HG03060 (cell line): Measurements from ENCODE around the gene OPRL1.

Source experiments
- ATAC-seq: cut with Tn5 transposase; IDR thresholded peaks from one replicate; pipeline ENCODE4 v1.9.1; 2021; ENCODE audit warnings: low read depth, moderate number of reproducible peaks; ENCODE audit not compliant: unreplicated experiment

The OPRL1 gene

GRCh38 chr20:64080013-64080812 lies at the start of gene OPRL1:
Gene OPRL1 (plus strand): TSS chr20:64080082. CDS start chr20:64092721, 12,639 bp downstream.
- no peak for ATAC-seq

- no peak for ATAC-seq
These were observed 49.3 kb upstream of the OPRL1 start for GRCh38 chr20:64030371-64031134.

- no peak for ATAC-seq
These were observed 48.0 kb upstream of the OPRL1 start for GRCh38 chr20:64031822-64032314.

- no peak for ATAC-seq
These were observed 46.9 kb upstream of the OPRL1 start for GRCh38 chr20:64032706-64033624.

DNA sequence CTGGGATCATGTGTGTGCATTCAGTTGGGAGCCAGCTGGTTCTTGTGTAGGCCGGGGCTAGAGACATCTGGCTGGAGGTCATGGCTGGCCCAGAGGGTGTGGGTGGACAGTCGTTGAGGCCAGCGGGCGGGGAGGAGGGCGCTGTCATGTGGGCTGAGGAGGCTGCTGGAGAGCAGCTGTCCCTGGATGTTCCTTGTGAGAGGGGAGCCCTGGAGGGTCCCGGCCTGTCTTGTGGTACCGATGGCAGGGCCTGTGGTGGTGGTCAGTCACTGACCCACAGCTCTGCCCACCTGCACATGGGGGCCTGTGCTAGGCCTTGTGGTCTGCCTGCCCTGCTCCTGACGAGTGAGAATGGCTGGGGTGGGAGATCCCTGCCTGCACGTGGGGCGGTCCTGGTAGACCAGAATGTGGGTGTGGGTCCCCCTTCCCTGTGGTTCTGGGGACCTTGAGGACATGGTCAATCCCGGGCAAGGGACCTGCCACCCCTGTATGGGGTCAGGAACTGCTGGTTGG lies 45.8 kb upstream of the OPRL1 start:
- ATAC-seq = no peak

DNA sequence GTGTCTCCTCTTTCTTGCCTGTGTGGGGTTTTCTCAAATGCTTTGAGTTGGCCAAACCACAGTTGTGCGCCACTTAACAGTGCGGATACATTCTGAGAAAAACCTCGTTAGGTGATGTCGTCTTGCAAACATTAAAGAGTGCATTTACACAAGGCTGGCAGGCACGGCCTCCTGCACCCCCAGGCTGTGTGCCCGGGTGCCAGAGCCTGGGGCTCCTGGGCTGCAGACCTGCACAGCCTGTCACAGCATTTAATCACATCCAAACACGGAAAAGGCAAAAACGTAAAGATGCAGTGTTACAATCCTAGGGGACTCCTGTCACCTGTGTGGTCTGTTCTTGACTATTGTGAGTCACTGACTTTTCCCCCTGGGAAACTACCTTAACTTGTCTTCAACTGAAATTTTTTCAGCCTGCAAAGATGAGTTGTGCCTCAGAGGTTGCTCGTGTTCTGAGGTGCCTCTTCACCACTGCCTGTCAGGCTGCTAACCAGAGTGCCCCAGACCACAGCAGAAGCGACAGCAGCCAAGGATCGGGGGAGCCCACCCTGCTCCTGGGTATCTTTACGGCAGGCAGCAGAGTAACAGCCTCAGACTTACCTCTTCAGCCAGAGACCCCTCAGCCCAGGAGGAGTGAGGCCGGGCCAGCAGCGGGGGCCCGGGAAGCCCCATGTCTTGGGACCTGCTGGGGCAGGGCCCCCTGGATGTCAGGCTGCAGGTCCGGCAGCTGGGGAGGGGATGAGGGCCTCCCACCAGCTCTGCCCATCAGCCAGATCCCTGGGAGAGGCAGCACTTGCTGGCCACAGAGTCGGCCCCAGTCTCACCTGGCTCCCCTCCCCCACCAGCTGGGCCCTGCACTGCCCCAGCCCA lies 44.6 kb upstream of the OPRL1 start:
- no peak for ATAC-seq

DNA sequence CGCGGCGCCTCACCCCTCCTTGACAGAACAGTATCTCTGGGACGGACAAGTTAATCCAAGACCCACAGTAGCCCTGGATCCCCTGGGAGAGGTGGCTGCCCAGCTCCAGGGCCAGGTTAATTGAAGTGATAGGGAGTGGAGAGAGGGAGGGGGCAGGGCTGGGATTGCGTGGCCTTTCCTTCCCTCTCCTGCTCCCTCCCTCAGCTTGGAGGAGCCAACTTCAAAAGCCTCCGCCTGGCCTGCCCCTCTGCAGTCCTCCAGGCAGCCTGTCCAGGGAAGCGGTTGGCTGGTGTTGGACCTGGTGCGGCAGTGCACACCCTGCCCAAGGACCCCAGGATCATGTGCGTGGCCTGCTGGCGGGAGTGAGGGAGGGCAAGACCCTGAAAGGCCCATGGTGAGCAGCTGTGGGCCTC lies 43.9 kb upstream of the OPRL1 start, which contains the start of gene C20orf204:
C20orf204 (plus strand) TSS at position 250 of the 413 bp plus-strand sequence; CDS start at position 392, 142 bp downstream.
- ATAC-seq = no peak

DNA sequence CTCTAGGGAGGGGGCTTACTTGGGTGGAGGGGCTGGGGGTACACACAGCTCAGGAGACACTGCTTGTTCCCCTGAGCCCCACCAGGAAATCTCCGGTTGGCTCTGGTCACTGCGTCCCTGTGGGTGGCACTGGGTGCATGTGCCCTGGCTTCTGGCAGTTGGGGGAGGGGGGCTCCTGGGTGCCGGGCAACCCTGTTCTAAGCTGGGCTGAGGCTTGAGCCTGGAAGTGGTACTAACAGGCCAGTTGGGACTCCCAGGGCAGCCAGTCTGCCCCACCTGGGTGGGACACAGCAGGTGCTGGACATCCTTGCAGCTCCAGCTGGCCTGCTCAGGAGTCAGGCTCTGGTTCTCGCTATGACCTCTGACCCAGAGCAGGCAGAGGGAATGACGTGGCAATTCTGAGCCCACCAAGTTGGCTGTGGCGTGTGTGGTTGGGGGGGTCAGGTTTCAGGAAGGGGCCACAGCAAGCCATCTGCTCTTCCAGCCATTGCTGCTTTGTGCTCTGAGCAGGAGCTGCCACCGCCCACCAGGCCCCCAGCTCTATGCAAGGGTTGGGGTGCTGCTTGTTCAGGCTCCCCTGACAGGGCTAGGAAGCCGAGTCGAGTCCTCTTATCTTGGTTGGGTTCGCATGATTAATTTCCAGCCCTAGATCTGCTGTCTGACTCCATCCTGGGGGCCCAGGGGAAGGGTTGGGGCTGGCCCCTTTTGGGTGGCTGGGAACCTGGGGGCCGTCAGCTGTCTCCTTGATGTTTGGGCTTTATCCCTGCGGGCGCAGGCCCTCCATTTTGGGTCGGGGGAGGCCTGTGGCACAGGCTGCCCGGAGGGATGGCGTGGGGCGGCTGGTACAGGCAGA lies 43.3 kb upstream of the OPRL1 start:
- no peak for ATAC-seq

GRCh38 chr20:64037199-64037497 lies 42.7 kb upstream of the OPRL1 start:
- ATAC-seq = no peak

- no peak for ATAC-seq
These were observed 42.2 kb upstream of the OPRL1 start for GRCh38 chr20:64037498-64038213.

DNA sequence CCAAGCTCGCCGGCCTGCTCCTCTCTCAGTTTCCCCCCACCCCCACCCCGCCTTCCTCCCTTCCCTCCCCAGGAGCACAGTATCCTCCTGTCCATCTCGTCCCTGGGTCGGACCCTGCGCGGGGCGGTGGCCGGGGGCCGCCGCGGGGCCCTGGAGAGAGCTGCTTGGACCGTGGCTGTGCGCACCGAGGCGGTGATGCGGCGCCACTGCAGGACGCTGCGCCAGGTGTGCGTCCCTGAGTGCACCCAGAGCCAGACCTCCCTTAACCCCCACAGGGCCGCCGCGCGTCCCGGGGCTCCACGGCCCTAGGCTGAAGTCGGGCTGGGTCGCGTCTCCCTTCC lies 41.7 kb upstream of the OPRL1 start:
- ATAC-seq = no peak

GRCh38 chr20:64038565-64039292 lies 41.2 kb upstream of the OPRL1 start:
- no peak for ATAC-seq

- no peak for ATAC-seq
These were observed 40.4 kb upstream of the OPRL1 start for GRCh38 chr20:64039293-64040160.

GRCh38 chr20:64040231-64041039 lies 39.4 kb upstream of the OPRL1 start:
- no peak for ATAC-seq

GRCh38 chr20:64041040-64041780 lies 38.7 kb upstream of the OPRL1 start:
- ATAC-seq = no peak
